Testis (tissue), 3 donors: Measurements from ENCODE around the gene MAN2A1. TPM values are rescaled to one million over a fixed set of nuclear protein-coding genes. Genes with fewer than 3 reads are reported as not detected.

Experiments
- DNase-seq: peaks from one replicate; pipeline ENCODE4 v3.0.0-alpha.2; 2019
- H3K27ac ChIP-seq, 2 donors: fragments of 200-600 bp; sonication (generic); one replicate each; pipeline ENCODE4 v1.5.1; 2019
- H3K27me3 ChIP-seq: fragments of 200-600 bp; sonication (generic); one replicate; pipeline ENCODE4 v1.5.1; 2019
- H3K36me3 ChIP-seq: fragments of 200-600 bp; sonication (generic); one replicate; pipeline ENCODE4 v1.5.1; 2017; ENCODE audit warnings: low read depth; ENCODE audit errors: missing control alignments
- H3K4me1 ChIP-seq: fragments of 200-600 bp; sonication (generic); one replicate; pipeline ENCODE4 v1.5.1; 2019
- H3K4me3 ChIP-seq, 2 donors: fragments of 200-600 bp; sonication (generic); one replicate each; pipeline ENCODE4 v1.5.1; 2017 to 2019
- H3K9me3 ChIP-seq: fragments of 200-600 bp; sonication (generic); one replicate; pipeline ENCODE4 v1.5.1; 2017
- POLR2A ChIP-seq: fragments of 450-650 bp; IDR thresholded peaks from one replicate; pipeline ENCODE4 v1.6.1; 2017; ENCODE audit warnings: antibody characterized with exemption, mild to moderate bottlenecking, moderate library complexity
- WGBS, 2 donors: methylation state at CpG; one replicate each; pipeline ENCODE4 v1.1.5; 2018; 5-methylcytosine and 5-hydroxymethylcytosine counted together
- intact Hi-C: fragments of 100-400 bp; cut with DNase I; formaldehyde crosslinking; loops from one replicate; pipeline ENCODE4 v1.15.1; 2023; ENCODE audit warnings: low total_unique reads
- polyA plus RNA-seq: library from polyadenylated mRNA; stranded (reverse); fragments of 350-450 nt; fragmentation: Illumina TruSeq; extraction: RNeasy Lipid Tissue Mini Kit (QIAGEN cat#74804); gene quantifications from one replicate; pipeline ENCODE4 v1.2.3, GENCODE V29; 2014; ENCODE audit warnings: low read depth, low replicate concordance; ENCODE audit not compliant: insufficient read depth
- total RNA-seq, 2 donors: library from RNA; depleted of rRNA; stranded (reverse); fragments of >200 nt; gene quantifications; one replicate each; pipeline ENCODE4 v1.2.3, GENCODE V29; 2016
- TF ChIP-seq, protein P1 (sequence below), 3 experiments: fragments of 450-650 bp in 2 of 3; fragments of 200-600 bp in 1 of 3; sonication (generic) in 1 of 3; IDR thresholded peaks; one replicate each; pipeline ENCODE4 v1.5.1; 2016 to 2019; ENCODE audit warnings: antibody characterized with exemption in 3 of 3, mild to moderate bottlenecking in 2 of 3, moderate library complexity in 1 of 3

The MAN2A1 gene
- total and polyA plus RNA-seq, 3 donors from 2014 or later: 36.0 to 80.5 (median 55.6) TPM

DNA sequence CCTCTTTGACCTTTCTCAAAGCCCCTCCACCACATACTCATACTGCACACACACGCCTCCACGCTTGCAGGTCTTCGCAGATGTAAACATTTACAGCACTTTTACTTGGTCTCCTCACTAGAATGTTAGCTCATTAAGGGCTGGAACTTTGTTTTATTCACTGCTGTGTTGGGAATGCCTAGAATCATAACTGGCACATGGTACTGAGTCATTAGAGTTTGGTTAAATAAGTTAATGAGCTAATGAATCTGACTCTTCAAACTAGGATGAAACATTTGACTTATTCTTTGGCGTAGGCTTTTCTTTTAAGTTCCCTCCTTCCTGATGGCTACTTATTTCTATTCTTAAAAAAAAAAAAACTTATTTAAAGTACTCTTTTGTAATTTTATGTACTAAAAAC lies 28.9 kb downstream of the MAN2A1 start:
- intact Hi-C loops: no loop called here
- Histone ChIP-seq H3K4me3 (no peak overlapping the region), H3K4me1 (no peaks in the 10 kb centered on the region), H3K27me3 (no peaks in the 10 kb centered on the region), H3K9me3 (no peaks in the 10 kb centered on the region), H3K36me3 (no peaks in the 10 kb centered on the region), H3K27ac (no peak overlapping the region)
- TF ChIP-seq POLR2A: no peak
- TF ChIP-seq, protein P1, sequence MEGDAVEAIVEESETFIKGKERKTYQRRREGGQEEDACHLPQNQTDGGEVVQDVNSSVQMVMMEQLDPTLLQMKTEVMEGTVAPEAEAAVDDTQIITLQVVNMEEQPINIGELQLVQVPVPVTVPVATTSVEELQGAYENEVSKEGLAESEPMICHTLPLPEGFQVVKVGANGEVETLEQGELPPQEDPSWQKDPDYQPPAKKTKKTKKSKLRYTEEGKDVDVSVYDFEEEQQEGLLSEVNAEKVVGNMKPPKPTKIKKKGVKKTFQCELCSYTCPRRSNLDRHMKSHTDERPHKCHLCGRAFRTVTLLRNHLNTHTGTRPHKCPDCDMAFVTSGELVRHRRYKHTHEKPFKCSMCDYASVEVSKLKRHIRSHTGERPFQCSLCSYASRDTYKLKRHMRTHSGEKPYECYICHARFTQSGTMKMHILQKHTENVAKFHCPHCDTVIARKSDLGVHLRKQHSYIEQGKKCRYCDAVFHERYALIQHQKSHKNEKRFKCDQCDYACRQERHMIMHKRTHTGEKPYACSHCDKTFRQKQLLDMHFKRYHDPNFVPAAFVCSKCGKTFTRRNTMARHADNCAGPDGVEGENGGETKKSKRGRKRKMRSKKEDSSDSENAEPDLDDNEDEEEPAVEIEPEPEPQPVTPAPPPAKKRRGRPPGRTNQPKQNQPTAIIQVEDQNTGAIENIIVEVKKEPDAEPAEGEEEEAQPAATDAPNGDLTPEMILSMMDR (IDR thresholded peaks at IDR 0.05): no peak
- DNase-seq: no peak
- 90 to 91% methylated on average over 4 of the region's 4 CpGs for WGBS, 2 donors

GRCh38 chr5:109719978-109720377 lies 30.3 kb downstream of the MAN2A1 start:
- H3K9me3 ChIP-seq: no peaks in the 10 kb centered on the region
- TF ChIP-seq, protein P1 (IDR thresholded peaks at IDR 0.05): no peak
- TF ChIP-seq POLR2A: no peak
- no peak overlapping the region for H3K4me3 ChIP-seq
- H3K27ac ChIP-seq: no peak overlapping the region
- no peaks in the 10 kb centered on the region for H3K27me3 ChIP-seq
- no peak for DNase-seq
- intact Hi-C loops: no loop called here
- no peaks in the 10 kb centered on the region for H3K4me1 ChIP-seq
- no peaks in the 10 kb centered on the region for H3K36me3 ChIP-seq

DNA sequence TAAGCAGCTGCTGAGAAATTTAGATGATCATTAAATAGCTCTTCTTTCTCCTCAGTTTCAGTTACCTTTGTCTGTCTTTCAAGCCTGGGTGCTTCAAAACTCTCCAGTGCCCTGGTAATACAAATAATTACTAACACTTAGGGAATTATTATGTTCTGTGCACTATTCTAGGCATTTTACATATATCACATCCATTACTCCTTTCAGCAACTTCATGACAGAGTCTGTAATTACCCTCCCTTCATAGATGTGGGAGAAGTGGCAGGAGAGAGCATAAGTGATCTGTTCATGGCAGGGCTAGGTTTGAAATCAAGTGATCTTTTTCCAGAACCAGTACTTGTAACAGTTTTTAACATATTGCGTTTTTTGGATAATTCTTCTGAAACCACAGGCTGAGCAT lies 32.0 kb downstream of the MAN2A1 start:
- Histone ChIP-seq H3K27ac (no peak overlapping the region), H3K36me3 (no peaks in the 10 kb centered on the region), H3K9me3 (no peaks in the 10 kb centered on the region), H3K4me1 (no peaks in the 10 kb centered on the region), H3K27me3 (no peaks in the 10 kb centered on the region), H3K4me3 (no peak overlapping the region)
- TF ChIP-seq POLR2A: no peak
- TF ChIP-seq, protein P1 (IDR thresholded peaks at IDR 0.05): no peak
- WGBS, 2 donors: 84 to 91% methylated on average over 1 of the region's 1 CpG
- intact Hi-C loops: no loop called here
- DNase-seq: no peak

GRCh38 chr5:109723606-109724005 lies 33.9 kb downstream of the MAN2A1 start:
- no peaks in the 10 kb centered on the region for H3K9me3 ChIP-seq
- no peak overlapping the region for H3K27ac ChIP-seq
- no peaks in the 10 kb centered on the region for H3K4me1 ChIP-seq
- H3K27me3 ChIP-seq: no peaks in the 10 kb centered on the region
- DNase-seq: no peak
- H3K36me3 ChIP-seq: no peaks in the 10 kb centered on the region
- no peak overlapping the region for H3K4me3 ChIP-seq
- intact Hi-C loops: no loop called here
- no peak for TF ChIP-seq POLR2A
- TF ChIP-seq, protein P1 (IDR thresholded peaks at IDR 0.05): no peak

DNA sequence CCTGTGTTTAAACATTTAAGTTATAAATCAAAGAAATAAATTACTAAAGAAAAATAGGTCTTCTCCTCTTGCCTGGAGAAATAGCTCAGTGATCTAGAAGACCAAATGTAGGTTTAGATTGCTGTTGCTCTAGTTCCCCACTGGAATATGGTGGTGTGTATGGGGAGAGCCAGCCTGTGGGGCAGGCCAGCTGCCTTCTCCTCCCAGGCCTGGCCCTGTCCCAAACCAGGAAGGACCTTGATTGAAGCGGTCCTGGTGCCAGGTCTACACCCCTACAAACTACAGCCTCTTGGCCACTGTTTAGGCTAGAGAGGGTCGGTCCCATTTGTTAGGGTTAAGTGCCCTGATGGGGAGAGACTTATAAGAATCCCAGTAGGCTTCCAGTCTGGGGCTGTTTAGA lies 35.4 kb downstream of the MAN2A1 start:
- intact Hi-C loops: no loop called here
- no peak for DNase-seq
- H3K9me3 ChIP-seq: no peaks in the 10 kb centered on the region

More for the DNA sequence above, 35.4 kb downstream of the MAN2A1 start:
- TF ChIP-seq POLR2A: no peak
- TF ChIP-seq, protein P1 (IDR thresholded peaks at IDR 0.05): no peak
- WGBS, 2 donors: 92 to 93% methylated on average over 2 of the region's 2 CpGs
- Histone ChIP-seq H3K27ac (no peak overlapping the region), H3K4me3 (no peak overlapping the region), H3K36me3 (no peaks in the 10 kb centered on the region), H3K27me3 (no peaks in the 10 kb centered on the region), H3K4me1 (no peaks in the 10 kb centered on the region)
